ENCODE measurements around the gene RBM15B.

RBM15B gene

DNA sequence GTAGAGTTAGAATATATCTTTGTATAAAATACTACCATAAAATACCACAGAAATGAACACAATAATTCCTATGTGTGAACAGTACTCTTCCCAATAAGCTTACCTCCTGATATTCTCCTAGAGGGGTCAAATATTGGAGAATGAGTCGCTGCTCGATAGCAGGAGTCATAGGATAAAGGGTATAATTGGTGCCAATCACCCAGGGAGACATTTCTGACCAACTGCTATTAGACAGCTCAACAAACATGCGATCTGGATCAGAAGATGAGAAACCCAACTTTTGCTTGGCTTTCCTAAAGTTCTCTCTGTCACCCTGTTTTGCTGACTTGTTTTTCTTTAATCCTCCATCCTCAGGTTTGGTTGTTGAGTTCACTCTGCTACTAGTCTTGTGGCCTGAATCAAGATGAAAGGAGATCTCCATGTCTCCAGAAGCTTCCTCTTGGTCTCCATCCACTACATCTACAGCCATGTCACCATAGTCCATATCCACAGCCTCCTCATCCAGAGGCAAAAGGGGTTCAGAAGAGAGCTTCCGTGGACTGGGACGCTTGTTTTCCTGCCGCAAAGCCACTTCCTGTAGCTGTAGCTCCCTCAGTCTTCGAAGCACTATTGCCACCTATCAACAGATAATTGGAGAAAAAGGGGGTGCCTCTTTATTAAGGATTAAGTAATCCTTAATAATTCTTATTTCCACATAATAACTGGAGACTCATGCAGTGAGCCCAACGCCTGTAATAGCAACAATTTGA, 50.4 kb downstream of the RBM15B start:
- Mint-ChIP-seq H3K9me3 (no peaks in the 10 kb centered on the region), H3K27ac (no peak overlapping the region), H3K4me3 (no peak overlapping the region), H3K4me1 (no peaks in the 10 kb centered on the region), H3K36me3 (peaks cover 38% of the 10 kb centered on the region), H3K27me3 (no peaks in the 10 kb centered on the region)
- ATAC-seq, result no peak

DNA sequence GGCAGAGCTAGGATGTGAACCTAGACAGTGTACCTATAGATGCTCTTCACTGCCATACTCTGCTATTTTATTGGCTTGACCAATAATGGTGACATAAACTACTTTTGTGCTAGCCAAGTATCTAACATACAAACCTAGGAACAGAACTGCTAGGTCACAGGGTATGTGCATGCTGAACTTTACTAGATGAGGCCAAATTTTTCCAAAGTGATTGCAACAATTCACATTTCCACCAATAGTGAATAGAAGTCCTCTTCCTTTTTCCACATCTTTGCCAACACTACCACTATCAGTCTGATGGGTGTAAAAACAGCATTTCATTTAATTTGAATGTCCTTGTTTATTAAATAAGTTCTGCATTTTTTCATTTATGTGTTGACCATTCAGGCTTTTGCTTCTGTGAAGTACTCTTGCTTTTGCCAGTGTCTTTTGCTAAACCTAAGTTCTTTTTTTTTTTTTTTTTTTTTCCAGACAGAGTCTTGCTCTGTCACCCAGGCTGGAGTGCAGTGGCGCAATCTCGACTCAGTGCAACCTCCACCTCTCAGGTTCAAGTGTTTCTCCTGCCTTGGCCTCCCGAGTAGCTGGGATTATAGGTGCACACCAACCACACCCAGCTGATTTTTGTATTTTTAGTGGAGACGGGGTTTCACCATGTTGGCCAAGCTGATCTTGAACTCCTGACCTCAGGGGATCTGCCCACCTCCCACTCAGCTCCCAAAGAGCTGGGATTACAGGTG, 54.6 kb downstream of the RBM15B start:
- Mint-ChIP-seq H3K36me3 (peaks cover 45% of the 10 kb centered on the region), H3K4me1 (peaks cover 11% of the 10 kb centered on the region), H3K4me3 (no peak overlapping the region), H3K9me3 (no peaks in the 10 kb centered on the region), H3K27ac (no peak overlapping the region), H3K27me3 (no peaks in the 10 kb centered on the region)
- no peak for ATAC-seq

Data from stimulated activated memory B cell treated with anti-CD40 and anti-IgM and Interleukin-4, amounts not matched to agents 10 μg/mL and 1 μg/mL and 100 μg/mL, for 72 hours (primary cell).